Natural killer cell (primary cell): ENCODE results near the gene UTP3. TPM values are rescaled to one million over a fixed set of nuclear protein-coding genes. Genes with fewer than 3 reads are reported as not detected.

Source experiments
- ATAC-seq, 3 donors: fragments of 150-1000 bp in 2 of 3; fragments of 200-7000 bp in 1 of 3; cut with Tn5 transposase; 1 replicate in 1 of 3; 2 replicates in 2 of 3; pipeline ENCODE4 v1.10.0; 2021; ENCODE audit warnings: mild to moderate bottlenecking in 2 of 3, moderate library complexity in 2 of 3
- DNase-seq, 2 donors: peaks; one replicate each; pipeline versions ENCODE4 v3.0.0 to v3.0.0-alpha.2; 2013 to 2021; ENCODE audit warnings: mixed read lengths in 1 of 2
- H3K27ac ChIP-seq: one replicate; pipeline ENCODE4 v1.5.1; 2013; ENCODE audit warnings: mild to moderate bottlenecking, low read length
- H3K27me3 ChIP-seq: one replicate; pipeline ENCODE4 v1.6.1; 2013; ENCODE audit warnings: low read length; ENCODE audit not compliant: control insufficient read depth, insufficient read depth
- H3K36me3 ChIP-seq: one replicate; pipeline ENCODE4 v1.6.1; 2013; ENCODE audit warnings: low read length; ENCODE audit not compliant: control insufficient read depth, insufficient read depth
- H3K4me1 ChIP-seq: one replicate; pipeline ENCODE4 v1.6.1; 2013; ENCODE audit warnings: low read length; ENCODE audit not compliant: control insufficient read depth, insufficient read depth
- H3K4me3 ChIP-seq: one replicate; pipeline ENCODE4 v1.5.1; 2013; ENCODE audit warnings: low read length
- H3K9me3 ChIP-seq: one replicate; pipeline ENCODE4 v1.6.1; 2013; ENCODE audit warnings: low read length; ENCODE audit not compliant: control insufficient read depth, insufficient read depth
- H3K27ac Mint-ChIP-seq, 2 donors: one replicate each; pipeline ENCODE4 v1.8.0; 2022; ENCODE audit warnings: mild to moderate bottlenecking in 2 of 2, mixed read lengths in 2 of 2, moderate library complexity in 1 of 2
- H3K27me3 Mint-ChIP-seq, 2 donors: one replicate each; pipeline ENCODE4 v1.8.0; 2022; ENCODE audit warnings: low read depth in 2 of 2, mixed read lengths in 2 of 2
- H3K36me3 Mint-ChIP-seq: one replicate; pipeline ENCODE4 v1.8.0; 2022; ENCODE audit warnings: mixed read lengths
- H3K4me1 Mint-ChIP-seq, 2 donors: one replicate each; pipeline ENCODE4 v1.8.0; 2022; ENCODE audit warnings: mixed read lengths in 2 of 2
- H3K4me3 Mint-ChIP-seq: one replicate; pipeline ENCODE4 v1.8.0; 2022; ENCODE audit warnings: mild to moderate bottlenecking, moderate library complexity, mixed read lengths
- H3K9me3 Mint-ChIP-seq, 2 donors: one replicate each; pipeline ENCODE4 v1.8.0; 2022; ENCODE audit warnings: mixed read lengths in 2 of 2
- WGBS: methylation state at CpG from one replicate; pipeline ENCODE4 v1.1.7; 2013; ENCODE audit warnings: missing lambda C conversion rate; ENCODE audit not compliant: insufficient coverage; 5-methylcytosine and 5-hydroxymethylcytosine counted together
- intact Hi-C: fragments of 100-400 bp; cut with micrococcal nuclease; formaldehyde crosslinking; loops from one replicate; pipeline ENCODE4 v1.14.2; 2022
- total RNA-seq, 4 donors: library from RNA; stranded (reverse); fragments of 120-200 nt in 1 of 4; gene quantifications; one replicate each; pipeline versions ENCODE4 v1.2.3 to v1.2.4, GENCODE V29; 2013 to 2022
- TF ChIP-seq, protein P1 (sequence below): fragments of 200-600 bp; IDR thresholded peaks from one replicate; pipeline ENCODE4 v1.8.0; 2022; ENCODE audit warnings: antibody characterized with exemption

UTP3 gene
- total RNA-seq, 3 donors from 2014 or later (not counting 1 experiment from before 2014, with no cell fraction given): 22.3 to 23.1 (median 22.6) TPM

DNA sequence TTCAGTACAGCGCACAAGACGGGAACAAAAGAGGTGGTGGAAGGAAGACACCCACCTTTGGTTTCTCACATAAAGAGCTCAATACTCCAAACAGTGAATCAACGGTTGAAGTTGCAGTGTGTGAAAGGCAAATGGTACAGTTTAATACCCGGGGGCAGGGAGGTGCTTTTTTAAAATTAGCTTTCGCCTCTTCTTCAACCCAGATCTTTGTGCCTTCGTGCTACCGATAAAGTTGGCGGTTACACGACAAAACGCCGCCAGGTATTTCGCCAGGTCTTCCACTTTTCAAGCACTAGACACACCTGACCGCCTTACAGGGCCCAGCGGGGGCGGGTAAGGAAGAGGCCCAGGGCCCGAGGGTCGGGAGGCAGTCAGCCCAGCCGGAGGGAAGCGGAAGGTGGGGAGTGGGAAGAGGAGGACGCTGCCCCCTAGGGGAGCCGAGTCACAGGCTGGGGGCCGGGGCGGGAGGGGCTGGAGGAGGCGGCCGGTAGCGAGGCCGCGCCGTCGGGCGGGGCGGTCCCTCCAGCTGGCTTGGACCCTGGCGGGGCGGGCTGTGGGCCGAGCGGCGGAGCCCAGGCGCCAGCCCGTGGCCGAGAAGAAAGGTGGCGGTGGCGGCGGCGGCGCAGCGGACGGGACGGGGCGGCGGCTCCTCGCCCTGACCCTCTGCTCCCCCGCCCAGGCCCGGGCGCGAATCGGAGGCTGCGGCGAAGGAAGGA lies 16.0 kb downstream of the UTP3 start:
- H3K4me1 Mint-ChIP-seq: peaks cover 23 to 24% of the 10 kb centered on the region in 2 donors
- H3K9me3 Mint-ChIP-seq: no peaks in the 10 kb centered on the region
- H3K36me3 Mint-ChIP-seq: no peaks in the 10 kb centered on the region

DNA sequence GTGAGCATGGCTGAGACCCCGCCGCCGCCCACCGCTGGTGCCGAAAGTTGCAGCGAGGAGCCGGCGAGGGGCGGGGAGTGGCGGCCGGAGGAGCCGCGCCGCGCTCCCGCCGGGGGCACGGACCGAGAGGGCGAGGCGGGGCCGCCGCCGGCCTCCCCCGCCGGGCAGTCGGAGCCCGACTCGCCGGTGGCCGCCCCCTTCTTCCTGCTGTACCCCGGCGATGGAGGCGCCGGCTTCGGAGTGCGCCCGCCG lies 16.5 kb downstream of the UTP3 start:
- Mint-ChIP-seq H3K9me3 (no peaks in the 10 kb centered on the region), H3K27ac (peak overlapping the region in 1 of 2 donors; percentile 92), H3K4me1 (peaks cover 23 to 24% of the 10 kb centered on the region in 2 donors), H3K36me3 (no peaks in the 10 kb centered on the region), H3K27me3 (no peaks in the 10 kb centered on the region), H3K4me3 (peak overlapping the region; percentile 78)
- TF ChIP-seq, protein P1, sequence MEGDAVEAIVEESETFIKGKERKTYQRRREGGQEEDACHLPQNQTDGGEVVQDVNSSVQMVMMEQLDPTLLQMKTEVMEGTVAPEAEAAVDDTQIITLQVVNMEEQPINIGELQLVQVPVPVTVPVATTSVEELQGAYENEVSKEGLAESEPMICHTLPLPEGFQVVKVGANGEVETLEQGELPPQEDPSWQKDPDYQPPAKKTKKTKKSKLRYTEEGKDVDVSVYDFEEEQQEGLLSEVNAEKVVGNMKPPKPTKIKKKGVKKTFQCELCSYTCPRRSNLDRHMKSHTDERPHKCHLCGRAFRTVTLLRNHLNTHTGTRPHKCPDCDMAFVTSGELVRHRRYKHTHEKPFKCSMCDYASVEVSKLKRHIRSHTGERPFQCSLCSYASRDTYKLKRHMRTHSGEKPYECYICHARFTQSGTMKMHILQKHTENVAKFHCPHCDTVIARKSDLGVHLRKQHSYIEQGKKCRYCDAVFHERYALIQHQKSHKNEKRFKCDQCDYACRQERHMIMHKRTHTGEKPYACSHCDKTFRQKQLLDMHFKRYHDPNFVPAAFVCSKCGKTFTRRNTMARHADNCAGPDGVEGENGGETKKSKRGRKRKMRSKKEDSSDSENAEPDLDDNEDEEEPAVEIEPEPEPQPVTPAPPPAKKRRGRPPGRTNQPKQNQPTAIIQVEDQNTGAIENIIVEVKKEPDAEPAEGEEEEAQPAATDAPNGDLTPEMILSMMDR: no peak
- Histone ChIP-seq H3K36me3 (no peaks in the 10 kb centered on the region), H3K27me3 (no peaks in the 10 kb centered on the region), H3K4me1 (peaks cover 15% of the 10 kb centered on the region), H3K4me3 (peak overlapping the region; percentile 60), H3K9me3 (no peaks in the 10 kb centered on the region), H3K27ac (no peak overlapping the region)
- no peak for DNase-seq
- intact Hi-C loops: loop anchor here (1.0 to 5.0 kb wide), 3 partner anchors 17 to 132 kb away; partner anchors contain the start of genes GRSF1 and UTP3
- peak in 1 of 3 donors; percentile 52 for ATAC-seq
- under 1% methylated on average over 39 of the region's 39 CpGs for WGBS

More for the DNA sequence above, 16.0 kb downstream of the UTP3 start:
- no peaks in the 10 kb centered on the region for H3K36me3 ChIP-seq
- peak overlapping the region; percentile 71 to 92 for H3K27ac Mint-ChIP-seq
- H3K27me3 ChIP-seq: no peaks in the 10 kb centered on the region
- H3K27me3 Mint-ChIP-seq: no peaks in the 10 kb centered on the region
- intact Hi-C loops: no loop called here
- peak overlapping the region; percentile 87 for H3K4me3 Mint-ChIP-seq
- DNase-seq: peak; percentile 57 to 81
- under 1% methylated on average over 58 of the region's 58 CpGs for WGBS
- TF ChIP-seq, protein P1: no peak
- no peaks in the 10 kb centered on the region for H3K9me3 ChIP-seq
- ATAC-seq: peak; percentile 61 to 73 (median 63)
- H3K27ac ChIP-seq: peak overlapping the region; percentile 85
- peaks cover 15% of the 10 kb centered on the region for H3K4me1 ChIP-seq
- H3K4me3 ChIP-seq: peak overlapping the region; percentile 67

DNA sequence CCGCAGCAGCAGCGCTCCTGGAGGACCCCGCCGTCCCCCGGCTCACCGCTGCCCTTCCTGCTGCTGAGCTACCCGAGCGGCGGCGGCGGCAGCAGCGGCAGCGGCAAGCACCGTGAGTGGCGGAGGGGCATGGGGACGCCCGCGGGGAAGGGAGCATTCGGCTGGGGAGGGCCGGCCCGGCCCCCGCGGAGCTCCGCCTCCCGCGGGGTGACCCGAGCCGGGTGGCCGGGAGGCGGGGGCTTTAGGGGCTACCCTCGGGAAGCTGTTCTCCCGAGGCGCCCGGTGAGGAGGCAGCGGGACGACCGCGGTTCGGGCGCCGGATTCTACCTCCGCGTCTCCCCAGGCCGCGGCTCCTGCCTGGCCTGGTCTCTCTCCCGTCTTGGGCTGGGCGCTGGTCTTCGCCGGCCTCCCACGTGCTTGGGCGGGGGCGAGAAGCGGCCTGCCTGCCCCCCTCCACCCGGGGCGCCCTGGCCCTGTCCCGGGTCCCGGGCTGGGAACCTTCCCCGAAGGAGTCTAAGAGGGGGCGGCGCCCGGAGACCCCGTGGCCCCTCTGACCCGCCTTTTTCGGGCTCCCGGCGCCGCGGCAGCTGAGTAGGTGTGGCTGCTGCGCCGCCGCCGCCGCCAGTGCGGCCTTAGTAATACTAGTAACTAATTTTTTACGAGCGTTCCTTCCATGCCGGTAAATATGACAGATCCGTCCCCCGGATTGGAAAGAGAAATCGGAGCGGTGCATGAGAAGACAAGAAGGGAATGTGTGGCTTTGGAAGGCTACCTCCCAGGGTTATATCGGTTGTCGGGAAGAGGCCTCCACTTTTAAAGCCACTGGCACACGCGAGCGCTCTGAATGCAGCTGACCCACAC lies 17.1 kb downstream of the UTP3 start:
- intact Hi-C loops: loop anchor here (1.0 to 5.0 kb wide), 3 partner anchors 17 to 132 kb away; partner anchors contain the start of genes GRSF1 and UTP3
- peak overlapping the region; percentile 95 for H3K4me3 Mint-ChIP-seq
- peaks cover 15% of the 10 kb centered on the region for H3K4me1 ChIP-seq
- no peaks in the 10 kb centered on the region for H3K27me3 Mint-ChIP-seq
- H3K4me3 ChIP-seq: peak overlapping the region; percentile 60
- H3K9me3 Mint-ChIP-seq: no peaks in the 10 kb centered on the region
- no peaks in the 10 kb centered on the region for H3K27me3 ChIP-seq
- TF ChIP-seq, protein P1: no peak
- H3K36me3 Mint-ChIP-seq: no peaks in the 10 kb centered on the region
- peak; percentile 62 to 83 for DNase-seq
- H3K27ac Mint-ChIP-seq: peak overlapping the region; percentile 87 to 92
- H3K36me3 ChIP-seq: no peaks in the 10 kb centered on the region
- H3K4me1 Mint-ChIP-seq: peaks cover 23 to 24% of the 10 kb centered on the region in 2 donors
- no peaks in the 10 kb centered on the region for H3K9me3 ChIP-seq
- under 1% methylated on average over 86 of the region's 86 CpGs for WGBS
- H3K27ac ChIP-seq: peak overlapping the region; percentile 58
- ATAC-seq: peak; percentile 70 to 82 (median 77)
